ENCODE results near the gene PHETA1.
"Not testable (repeated sequence)": the region's sequence is repeated elsewhere in the genome, so short reads cannot be mapped to it uniquely, and the experiment has no call there.

Gene PHETA1

DNA sequence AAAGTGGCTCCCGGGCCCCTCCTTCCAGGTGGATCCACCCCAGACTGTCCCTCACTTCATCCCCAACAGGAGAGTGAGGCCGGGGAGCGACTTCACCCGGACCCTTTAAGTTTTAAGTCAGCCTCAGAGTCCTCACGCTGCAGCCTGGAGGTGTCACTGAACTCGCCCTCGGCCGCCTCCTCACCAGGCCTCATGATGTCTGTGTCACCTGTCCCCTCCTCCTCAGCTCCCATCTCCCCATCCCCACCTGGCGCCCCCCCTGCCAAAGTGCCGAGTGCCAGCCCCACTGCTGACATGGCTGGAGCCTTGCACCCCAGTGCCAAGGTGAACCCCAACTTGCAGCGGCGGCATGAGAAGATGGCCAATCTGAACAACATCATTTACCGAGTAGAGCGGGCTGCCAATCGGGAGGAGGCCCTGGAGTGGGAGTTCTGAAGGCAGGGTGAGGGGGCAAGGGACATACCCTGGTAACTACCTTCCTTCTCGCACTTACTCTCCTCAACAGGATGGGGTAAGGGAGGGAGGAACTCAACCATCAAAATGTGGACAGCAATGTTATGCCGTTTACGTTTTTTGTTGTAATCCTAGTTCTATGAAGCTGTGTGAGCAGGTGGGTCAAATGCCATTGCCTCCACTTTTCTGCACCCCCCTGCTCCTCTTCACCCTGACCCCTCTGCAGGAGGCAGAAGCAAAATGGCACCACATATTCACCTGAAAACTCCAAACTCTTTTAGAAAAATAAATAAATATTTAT is 20.8 kb downstream of the PHETA1 start:
- no peak for DNase-seq

DNA sequence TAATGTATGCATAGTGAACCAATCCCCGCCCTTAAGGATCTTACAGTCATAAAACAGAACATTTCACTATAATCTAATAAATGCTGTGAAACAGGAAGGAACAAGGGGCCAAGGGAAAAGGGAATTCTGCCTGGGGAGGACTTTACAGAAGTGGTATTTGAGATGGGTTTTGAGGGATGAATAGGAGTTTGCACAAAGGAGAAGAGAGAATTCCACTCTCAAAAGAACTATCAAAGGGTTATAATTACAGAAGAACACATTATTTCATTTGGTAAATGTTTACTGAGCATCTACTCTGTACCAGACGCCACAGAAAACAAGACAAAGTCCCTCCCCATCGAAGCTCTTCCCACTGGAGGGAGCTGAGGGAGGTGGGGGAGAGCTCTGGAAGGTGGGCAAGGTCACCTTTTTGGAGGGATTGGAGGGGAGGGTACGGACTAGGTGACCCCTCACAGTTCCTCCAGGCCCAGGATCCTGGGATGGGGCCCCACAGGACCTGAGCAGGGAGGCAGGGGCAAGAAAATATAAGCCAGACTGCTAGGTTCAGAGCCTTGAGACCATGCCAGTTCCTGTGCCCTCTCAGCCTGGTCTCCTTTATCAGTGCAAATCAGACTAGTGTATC is 24.5 kb downstream of the PHETA1 start:
- DNase-seq: no peak

DNA sequence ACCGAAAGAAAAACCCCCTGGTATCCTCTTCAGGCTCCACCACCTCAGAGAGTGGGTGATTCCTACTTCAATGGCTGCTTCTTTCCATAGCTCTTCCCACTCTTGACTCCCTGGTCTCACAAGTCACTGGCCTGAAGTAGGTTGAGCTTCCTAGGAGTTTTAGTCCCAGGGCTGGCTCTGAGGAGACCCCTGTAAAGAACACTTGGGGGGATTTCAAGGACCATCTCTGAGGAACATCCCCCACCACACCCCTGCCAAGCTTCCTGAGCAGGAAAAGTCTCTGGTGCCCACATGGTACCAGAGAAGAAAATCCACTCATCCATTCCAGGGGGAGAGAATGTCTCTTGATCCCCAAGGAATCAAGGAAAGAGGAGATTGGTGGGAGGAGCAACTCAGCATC is 25.7 kb downstream of the PHETA1 start:
- DNase-seq: no peak

GRCh38 chr12:111342376-111342775 is 26.5 kb downstream of the PHETA1 start:
- no peak for DNase-seq

DNA sequence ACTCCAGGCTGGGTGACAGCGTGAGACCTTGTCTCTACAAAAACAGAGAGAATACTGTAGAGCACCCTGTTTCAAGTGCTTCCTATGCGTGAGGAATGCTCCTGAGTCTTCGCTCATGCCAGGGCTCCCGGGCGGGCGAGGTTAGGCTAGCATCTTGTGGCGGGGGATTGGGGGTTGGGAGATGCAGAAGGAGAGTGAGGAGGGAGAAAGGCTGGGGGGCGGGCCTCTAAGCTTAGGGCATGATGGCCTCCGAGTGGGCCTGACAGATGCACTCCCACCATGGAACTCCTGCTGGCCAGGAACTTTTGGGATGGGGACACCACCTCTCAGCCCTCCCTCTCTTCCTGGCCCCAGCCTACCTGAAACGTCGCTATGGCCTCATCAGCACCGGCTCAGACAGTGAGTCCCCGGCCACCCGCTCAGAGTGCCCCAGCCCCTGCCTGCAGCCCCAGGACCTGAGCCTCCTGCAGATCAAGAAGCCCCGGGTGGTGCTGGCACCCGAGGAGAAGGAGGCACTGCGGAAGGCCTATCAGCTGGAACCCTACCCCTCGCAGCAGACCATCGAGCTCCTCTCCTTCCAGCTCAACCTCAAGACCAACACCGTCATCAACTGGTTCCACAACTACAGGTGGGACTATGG is 27.3 kb downstream of the PHETA1 start:
- no peak for DNase-seq

DNA sequence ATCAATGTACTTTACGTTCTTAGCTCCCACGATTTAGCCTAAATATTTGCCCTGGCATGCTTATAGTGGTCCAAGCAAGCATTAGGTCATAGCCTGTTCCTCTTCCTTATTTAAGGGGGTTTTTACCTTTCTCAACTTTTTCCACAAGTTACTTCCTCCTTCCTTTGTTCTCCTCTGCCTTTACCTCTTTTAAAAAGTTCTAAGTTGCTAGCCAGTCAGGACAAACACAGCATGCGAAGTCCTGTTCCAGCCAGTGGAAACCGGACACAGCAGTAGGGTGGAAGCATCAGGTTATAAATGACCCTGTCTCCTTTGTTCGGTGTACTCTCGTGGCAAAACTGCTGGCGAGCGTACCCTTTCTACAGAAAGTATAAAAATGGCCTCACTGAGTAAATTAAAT is 28.2 kb downstream of the PHETA1 start:
- not testable (repeated sequence) for DNase-seq

GRCh38 chr12:111340231-111340630 is 28.7 kb downstream of the PHETA1 start:
- DNase-seq: no peak

- no peak for DNase-seq
These were observed 29.5 kb downstream of the PHETA1 start for GRCh38 chr12:111339321-111339938.

- no peak for DNase-seq
These were observed 30.8 kb downstream of the PHETA1 start for GRCh38 chr12:111338096-111338495.

DNA sequence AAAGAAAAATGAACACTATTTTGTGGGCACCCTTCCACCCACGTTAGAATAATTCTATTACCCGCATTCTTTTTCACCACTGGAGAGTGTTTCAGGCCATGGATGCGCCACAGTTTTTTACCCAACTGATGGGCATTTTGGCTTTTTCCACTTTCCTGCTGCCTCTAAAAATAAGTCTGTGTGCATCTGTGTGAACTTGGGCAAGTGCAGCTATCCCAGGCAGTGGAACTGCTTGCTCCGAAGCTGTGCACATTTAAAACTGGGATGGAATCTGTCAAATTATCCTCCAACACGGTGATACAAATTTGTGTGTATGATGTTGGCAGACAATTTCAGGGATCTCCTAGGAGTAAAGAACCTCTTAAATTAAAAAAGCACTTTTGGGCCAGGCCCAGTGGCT is 31.5 kb downstream of the PHETA1 start:
- no peak for DNase-seq

DNA sequence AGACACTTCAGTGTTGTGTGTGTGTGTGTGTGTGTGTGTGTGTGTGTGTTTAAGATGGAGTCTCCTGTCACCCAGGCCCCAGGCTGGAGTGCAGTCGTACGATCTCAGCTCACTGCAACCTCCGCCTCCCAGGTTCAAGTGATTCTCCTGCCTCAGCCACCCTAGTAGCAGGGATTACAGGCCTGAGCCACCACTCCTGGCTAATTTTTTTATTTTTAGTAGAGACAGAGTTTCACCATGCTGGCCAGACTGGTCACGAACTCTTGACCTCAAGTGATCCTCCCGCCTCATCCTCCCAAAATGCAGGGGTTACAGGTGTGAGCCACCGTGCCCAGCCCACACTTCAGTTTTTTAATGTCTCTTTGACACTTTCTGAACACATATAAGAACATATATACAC is 32.5 kb downstream of the PHETA1 start:
- not testable (repeated sequence) for DNase-seq

DNA sequence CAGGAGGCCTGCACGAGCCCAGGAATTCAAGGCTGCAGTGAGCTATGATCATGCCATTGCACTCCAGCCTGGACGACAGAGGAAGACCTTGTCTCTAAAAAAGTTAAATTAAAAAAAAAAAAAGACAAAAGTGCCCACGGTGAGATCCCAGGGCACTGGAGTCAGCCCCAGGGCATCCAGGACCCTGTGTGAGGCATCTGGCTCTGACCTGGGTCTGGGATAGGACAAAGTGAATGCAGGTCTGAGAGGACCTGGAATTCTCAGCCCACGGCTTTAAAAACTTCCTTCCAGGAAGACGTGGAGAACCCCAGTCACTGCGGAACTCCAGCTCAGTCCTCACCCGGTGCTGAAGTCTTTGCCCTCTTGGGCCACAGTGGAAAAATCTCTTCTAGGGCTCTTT is 33.1 kb downstream of the PHETA1 start:
- no peak for DNase-seq

DNA sequence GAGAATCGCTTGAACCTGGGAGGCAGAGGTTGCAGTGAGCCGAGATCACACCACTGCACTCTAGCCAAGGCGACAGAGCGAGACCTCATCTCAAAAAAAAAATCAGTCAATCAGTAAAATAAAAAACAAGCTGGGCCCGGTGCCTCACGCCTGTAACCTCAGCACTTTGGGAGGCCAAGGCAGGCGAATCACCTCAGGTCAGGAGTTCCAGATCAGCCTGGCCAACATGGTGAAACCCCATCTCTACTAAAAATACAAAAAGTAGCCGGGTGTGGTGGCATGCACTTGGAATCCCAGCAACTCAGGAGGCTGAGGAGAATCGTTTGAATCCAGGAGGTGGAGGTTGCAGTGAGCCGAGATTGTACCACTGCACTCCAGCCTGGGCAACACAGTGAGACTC is 33.6 kb downstream of the PHETA1 start:
- DNase-seq: not testable (repeated sequence)

- no peak for DNase-seq
These were observed 34.4 kb downstream of the PHETA1 start for GRCh38 chr12:111334393-111334915.

DNA sequence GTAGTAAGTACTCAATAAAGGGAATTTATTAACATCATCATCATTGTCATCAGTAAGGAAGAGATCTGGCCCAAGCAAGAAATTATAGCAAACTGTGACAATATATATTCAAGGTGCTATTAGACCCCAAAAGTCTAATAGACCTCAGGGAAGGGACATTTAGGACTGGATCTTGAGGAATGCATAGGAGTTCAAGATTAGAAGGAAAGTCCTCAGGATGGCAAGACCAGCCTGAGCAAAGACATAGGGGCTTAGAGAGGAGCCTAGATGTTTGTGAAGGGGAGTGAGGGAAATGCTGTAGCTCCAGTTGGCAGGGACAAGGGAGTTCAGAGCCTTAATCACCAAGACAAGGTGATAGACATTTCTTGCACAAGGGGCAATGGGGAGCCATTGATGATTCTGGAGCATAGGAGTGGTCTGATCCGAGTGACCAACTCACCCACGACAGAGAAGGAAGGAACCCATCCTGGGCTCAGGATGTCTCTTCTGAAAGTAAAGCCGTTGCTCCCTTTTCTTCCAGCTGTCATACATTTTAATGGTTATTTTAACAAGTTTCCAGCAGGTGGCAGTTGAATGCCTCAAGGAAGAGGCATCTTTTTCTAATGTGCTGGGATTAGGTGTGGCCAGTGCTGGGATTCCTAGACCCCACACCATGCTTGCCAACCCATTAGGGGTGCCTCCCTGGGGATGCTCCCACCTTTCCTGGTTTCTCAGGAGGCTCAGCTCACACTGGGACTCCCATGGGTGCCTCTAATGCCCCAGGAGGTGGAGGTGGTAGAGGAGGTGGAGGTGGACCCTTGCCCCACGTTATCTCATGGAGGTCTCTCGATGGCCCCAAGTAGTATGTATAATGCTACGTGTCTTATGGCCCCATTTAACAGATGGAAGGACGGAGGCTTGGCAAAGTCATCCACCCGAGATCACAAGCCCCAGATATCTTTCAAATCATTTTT is 37.8 kb downstream of the PHETA1 start:
- DNase-seq: no peak

- no peak for DNase-seq
These were observed 40.8 kb downstream of the PHETA1 start for GRCh38 chr12:111328138-111328537.

GRCh38 chr12:111327474-111327873 is 41.4 kb downstream of the PHETA1 start:
- DNase-seq: no peak

DNA sequence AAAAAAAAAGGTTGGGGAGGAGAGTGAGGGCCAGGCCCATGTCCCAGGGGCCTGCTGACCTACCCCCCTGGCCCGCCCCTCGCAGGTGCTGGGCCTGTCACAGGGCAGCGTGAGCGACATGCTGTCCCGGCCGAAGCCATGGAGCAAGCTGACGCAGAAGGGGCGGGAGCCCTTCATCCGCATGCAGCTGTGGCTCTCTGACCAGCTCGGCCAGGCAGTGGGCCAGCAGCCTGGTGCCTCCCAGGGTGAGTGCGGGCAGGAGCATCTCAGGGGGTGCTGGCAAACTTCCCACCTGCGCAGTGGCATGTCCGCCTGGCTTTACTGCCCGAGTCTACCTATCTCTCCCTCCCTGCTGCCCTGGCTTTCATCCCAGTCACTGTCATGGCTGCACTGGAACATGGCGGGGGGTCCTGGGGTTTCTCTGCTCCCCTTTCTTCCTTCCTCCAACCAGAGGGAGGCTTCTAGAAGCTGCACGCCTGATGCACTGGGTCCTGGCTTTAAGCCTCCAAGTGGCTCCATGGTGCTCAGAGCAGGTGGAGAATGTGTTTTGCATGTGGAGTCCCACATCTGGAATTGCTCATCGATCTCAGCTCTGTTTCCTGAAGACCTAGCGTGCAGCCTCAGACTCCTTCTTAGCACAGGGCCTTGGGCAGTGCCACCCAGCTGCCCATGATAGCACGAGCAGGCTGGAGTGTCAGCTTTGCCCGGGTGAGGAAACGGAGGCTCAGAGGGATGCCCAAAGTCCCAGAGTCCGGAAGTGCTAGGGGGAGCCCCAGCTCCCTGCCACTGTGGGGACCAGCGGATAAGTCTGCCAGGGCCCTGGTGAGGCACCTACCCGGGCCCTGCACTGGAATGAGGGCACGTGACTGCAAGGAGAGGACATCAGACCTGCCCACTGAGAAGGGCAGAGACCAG is 46.3 kb downstream of the PHETA1 start:
- no peak for DNase-seq

GRCh38 chr12:111321317-111321716 is 47.6 kb downstream of the PHETA1 start:
- no peak for DNase-seq

DNA sequence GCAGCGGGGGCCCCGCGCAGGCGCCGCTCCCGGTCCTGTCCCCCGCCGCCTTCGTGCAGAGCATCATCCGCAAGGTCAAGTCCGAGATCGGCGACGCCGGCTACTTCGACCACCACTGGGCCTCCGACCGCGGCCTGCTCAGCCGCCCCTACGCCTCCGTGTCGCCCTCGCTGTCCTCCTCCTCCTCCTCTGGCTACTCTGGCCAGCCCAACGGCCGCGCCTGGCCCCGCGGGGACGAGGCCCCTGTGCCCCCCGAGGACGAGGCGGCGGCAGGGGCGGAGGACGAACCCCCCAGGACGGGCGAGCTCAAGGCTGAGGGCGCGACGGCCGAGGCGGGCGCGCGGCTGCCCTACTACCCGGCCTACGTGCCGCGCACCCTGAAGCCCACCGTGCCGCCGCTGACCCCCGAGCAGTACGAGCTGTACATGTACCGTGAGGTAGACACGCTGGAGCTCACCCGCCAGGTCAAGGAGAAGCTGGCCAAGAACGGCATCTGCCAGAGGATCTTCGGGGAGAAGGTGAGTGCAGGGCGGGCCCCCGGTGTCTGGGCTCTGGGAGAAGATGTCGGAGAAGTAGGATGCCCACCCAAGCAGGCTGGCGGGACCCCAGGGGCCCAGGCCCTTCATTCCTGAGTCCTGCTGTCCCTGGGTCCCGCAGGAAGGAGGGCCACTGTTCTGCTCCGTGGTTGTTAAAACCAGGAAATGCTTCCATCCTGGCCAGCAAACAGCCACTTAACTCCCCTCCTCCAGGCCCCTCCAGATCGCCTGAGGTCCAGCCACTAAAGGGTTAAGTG is 48.4 kb downstream of the PHETA1 start:
- DNase-seq: no peak

All from CD4-positive, alpha-beta T cell treated with Interleukin-17A for 4 hours (primary cell).